ENCODE data around the gene SNRPB2. TPM values are rescaled to one million over a fixed set of nuclear protein-coding genes. Genes with fewer than 3 reads are reported as not detected.

Gene SNRPB2
- total RNA-seq, 4 donors from 2014 or later: 36.3 to 41.8 (median 41.0) TPM

DNA sequence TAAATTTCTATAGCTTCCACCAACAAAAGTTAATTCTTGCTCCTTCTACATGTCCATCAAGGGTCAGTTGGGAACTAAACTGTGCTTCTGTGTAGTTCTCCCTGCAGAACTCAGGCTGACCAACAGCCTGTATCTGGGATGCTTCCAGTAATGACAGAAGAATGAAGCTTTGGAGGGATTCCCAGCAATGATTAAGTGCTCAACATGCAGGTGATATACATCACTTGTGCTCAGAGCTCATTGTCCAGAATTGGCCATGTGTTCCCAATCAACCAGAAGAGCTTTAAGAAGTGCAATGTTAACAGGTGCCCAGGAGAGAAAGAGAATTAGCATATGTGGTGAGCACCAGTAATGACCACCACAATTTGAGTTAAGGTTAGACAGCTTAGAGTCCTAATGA lies 37.4 kb upstream of the SNRPB2 start:
- Histone ChIP-seq H3K27ac (no peak overlapping the region), H3K4me1 (no peaks in the 10 kb centered on the region), H3K36me3 (no peaks in the 10 kb centered on the region), H3K4me3 (no peak overlapping the region), H3K9me3 (no peaks in the 10 kb centered on the region), H3K27me3 (no peaks in the 10 kb centered on the region)
- TF ChIP-seq CTCF (IDR thresholded peaks at IDR 0.05): no peak
- no peak for TF ChIP-seq POLR2AphosphoS5 (IDR thresholded peaks at IDR 0.05)
- no peak for TF ChIP-seq POLR2A (IDR thresholded peaks at IDR 0.05)
- TF ChIP-seq EP300 (IDR thresholded peaks at IDR 0.05): no peak
- no peak for ATAC-seq

- 89 to 93% methylated on average over 1 of the region's 1 CpG for WGBS, 2 donors (ENCODE audit: low coverage in 1 of 2)
- no peaks in the 10 kb centered on the region for H3K4me1 ChIP-seq
- no peaks in the 10 kb centered on the region for H3K27me3 ChIP-seq
- TF ChIP-seq EP300 (IDR thresholded peaks at IDR 0.05) (no peak), CTCF (IDR thresholded peaks at IDR 0.05) (no peak), POLR2AphosphoS5 (IDR thresholded peaks at IDR 0.05) (no peak), POLR2A (IDR thresholded peaks at IDR 0.05) (no peak)
- no peak for ATAC-seq
- no peak overlapping the region for H3K4me3 ChIP-seq
- H3K27ac ChIP-seq: no peak overlapping the region
- no peaks in the 10 kb centered on the region for H3K9me3 ChIP-seq
- no peaks in the 10 kb centered on the region for H3K36me3 ChIP-seq
These were observed 36.5 kb upstream of the SNRPB2 start for GRCh38 chr20:16693278-16693677.

DNA sequence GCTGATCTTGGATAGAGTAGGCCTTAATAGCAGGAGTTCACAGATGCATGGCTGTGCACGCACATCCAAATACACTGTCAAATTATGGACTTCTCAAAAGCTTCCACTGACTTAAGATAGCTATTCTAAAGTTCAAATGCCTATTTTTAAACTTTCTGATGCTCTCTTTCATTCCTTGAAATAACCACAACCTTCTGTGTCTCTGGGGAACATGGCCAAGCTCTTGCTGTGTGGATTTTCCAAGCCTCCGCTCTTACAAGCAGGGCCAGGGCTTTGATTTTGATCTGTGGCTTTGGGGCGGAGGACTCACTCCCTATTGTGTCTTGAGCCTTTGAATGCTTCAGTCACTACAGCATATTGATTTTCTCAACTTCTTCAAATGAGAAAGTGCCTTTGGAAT lies 35.7 kb upstream of the SNRPB2 start:
- Histone ChIP-seq H3K9me3 (no peaks in the 10 kb centered on the region), H3K4me1 (no peaks in the 10 kb centered on the region), H3K36me3 (no peaks in the 10 kb centered on the region), H3K4me3 (no peak overlapping the region), H3K27me3 (no peaks in the 10 kb centered on the region), H3K27ac (no peak overlapping the region)
- TF ChIP-seq POLR2AphosphoS5 (IDR thresholded peaks at IDR 0.05) (no peak), CTCF (IDR thresholded peaks at IDR 0.05) (no peak), EP300 (IDR thresholded peaks at IDR 0.05) (no peak), POLR2A (IDR thresholded peaks at IDR 0.05) (no peak)
- 50 to 57% methylated on average over 3 of the region's 3 CpGs for WGBS, 2 donors (ENCODE audit: low coverage in 1 of 2)
- no peak for ATAC-seq

DNA sequence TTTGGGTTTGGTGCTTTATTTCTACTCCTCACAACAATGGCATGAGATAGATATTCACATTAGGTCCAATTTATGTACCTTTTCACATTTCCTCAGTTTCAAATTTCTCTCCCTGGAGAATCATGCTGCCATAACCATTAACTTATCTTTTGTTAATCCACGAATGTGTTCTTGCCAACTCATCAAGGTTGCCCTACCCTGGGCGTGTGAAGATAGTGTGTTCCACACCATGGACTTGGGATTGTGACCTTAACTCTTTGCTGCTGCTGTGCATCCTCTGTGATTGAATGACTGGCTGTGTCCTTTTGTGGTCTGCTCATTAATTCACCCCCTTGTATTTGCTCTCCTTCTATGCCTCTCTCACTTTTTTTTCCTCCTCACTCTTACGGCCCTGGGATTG lies 34.2 kb upstream of the SNRPB2 start:
- H3K9me3 ChIP-seq: no peaks in the 10 kb centered on the region
- 66 to 85% methylated on average over 3 of the region's 3 CpGs for WGBS, 2 donors (ENCODE audit: low coverage in 1 of 2)
- no peak for ATAC-seq
- no peaks in the 10 kb centered on the region for H3K27me3 ChIP-seq
- H3K36me3 ChIP-seq: no peaks in the 10 kb centered on the region
- TF ChIP-seq POLR2AphosphoS5 (IDR thresholded peaks at IDR 0.05): no peak
- no peak for TF ChIP-seq EP300 (IDR thresholded peaks at IDR 0.05)
- TF ChIP-seq CTCF (IDR thresholded peaks at IDR 0.05): no peak
- TF ChIP-seq POLR2A (IDR thresholded peaks at IDR 0.05): no peak
- H3K4me3 ChIP-seq: no peak overlapping the region
- H3K27ac ChIP-seq: no peak overlapping the region
- H3K4me1 ChIP-seq: no peaks in the 10 kb centered on the region

DNA sequence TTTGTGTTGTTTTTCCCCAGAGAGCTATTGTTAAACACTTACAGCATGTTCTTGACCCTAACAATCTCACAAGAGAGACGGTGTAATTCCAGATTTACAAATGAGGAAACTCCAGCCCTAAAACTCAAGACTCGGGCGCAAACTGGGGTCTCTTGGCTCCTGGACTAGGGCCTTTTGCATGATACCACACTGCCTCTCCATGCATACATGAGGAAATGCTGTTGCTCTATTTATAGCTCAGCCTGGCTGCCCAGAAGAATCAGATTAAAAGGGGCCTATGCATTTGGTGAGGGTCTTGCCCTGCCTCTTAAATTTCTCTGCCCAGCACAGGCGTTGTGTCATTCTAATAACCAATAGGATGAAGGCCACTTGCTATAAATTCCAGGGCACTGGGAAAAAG lies 30.5 kb upstream of the SNRPB2 start:
- Histone ChIP-seq H3K9me3 (no peaks in the 10 kb centered on the region), H3K36me3 (no peaks in the 10 kb centered on the region), H3K27me3 (no peaks in the 10 kb centered on the region), H3K4me1 (no peaks in the 10 kb centered on the region), H3K27ac (no peak overlapping the region), H3K4me3 (no peak overlapping the region)
- no peak for ATAC-seq
- WGBS, 2 donors (ENCODE audit: low coverage in 1 of 2): 53 to 80% methylated on average over 3 of the region's 4 CpGs
- no peak for TF ChIP-seq CTCF (IDR thresholded peaks at IDR 0.05)
- TF ChIP-seq POLR2A (IDR thresholded peaks at IDR 0.05): no peak
- TF ChIP-seq POLR2AphosphoS5 (IDR thresholded peaks at IDR 0.05): no peak
- TF ChIP-seq EP300 (IDR thresholded peaks at IDR 0.05): no peak

Measured in gastroesophageal sphincter (tissue), 4 donors.